ENCODE results near the gene ATP13A4.

DNA sequence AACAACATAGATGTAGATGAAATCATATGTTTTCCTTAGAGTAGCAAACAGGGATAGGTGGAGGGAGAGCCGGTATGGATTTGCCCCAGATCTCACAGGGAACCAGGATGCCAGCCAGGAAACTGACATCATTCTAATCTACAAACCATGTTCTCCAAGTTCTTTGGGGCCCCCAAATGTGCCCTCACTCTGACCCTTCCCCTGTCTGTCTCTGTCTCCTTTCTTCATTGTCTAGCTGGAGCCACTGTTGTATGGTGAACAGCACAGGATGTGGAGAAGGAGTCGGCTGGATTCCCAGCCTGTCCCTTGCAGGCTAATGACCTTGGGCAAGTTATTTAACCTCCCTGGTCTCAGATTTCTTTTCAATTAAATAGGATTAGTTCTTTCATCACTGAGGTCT lies 177.1 kb downstream of the ATP13A4 start:
- TF ChIP-seq CTCF (conservative IDR thresholded peaks at IDR 0.05; ENCODE audit: low read length) (no peak), EZH2phosphoT487 (IDR thresholded peaks at IDR 0.05; ENCODE audit: borderline replicate concordance, low read depth, low read length) (no peak)
